Sigmoid colon (tissue), 7 donors: ENCODE results near the gene CYTH3. TPM values are rescaled to one million over a fixed set of nuclear protein-coding genes. Genes with fewer than 3 reads are reported as not detected.

ENCODE experiments used
- DNase-seq: peaks from one replicate; pipeline ENCODE4 v3.0.0-alpha.2; 2019
- H3K27ac ChIP-seq, 4 donors: fragments of 200-600 bp; sonication (generic); one replicate each; pipeline ENCODE4 v1.5.1; 2016 to 2019; ENCODE audit warnings: mild to moderate bottlenecking in 1 of 4
- H3K27me3 ChIP-seq, 3 donors: fragments of 200-600 bp; sonication (generic); one replicate each; pipeline ENCODE4 v1.5.1; 2019; ENCODE audit warnings: mild to moderate bottlenecking in 1 of 3
- H3K36me3 ChIP-seq, 4 donors: fragments of 200-600 bp; sonication (generic); one replicate each; pipeline ENCODE4 v1.5.1; 2016 to 2019
- H3K4me1 ChIP-seq, 4 donors: fragments of 200-600 bp; sonication (generic); one replicate each; pipeline ENCODE4 v1.5.1; 2017 to 2019
- H3K4me3 ChIP-seq, 4 donors: fragments of 200-600 bp; sonication (generic); one replicate each; pipeline ENCODE4 v1.5.1; 2017 to 2019; ENCODE audit warnings: mild to moderate bottlenecking in 2 of 4, moderate library complexity in 1 of 4
- H3K9me3 ChIP-seq, 4 donors: fragments of 200-600 bp in 3 of 4; sonication (generic) in 3 of 4; one replicate each; pipeline versions ENCODE4 v1.5.1 to v1.6.1; 2013 to 2019
- CTCF ChIP-seq, 4 experiments: fragments of 450-650 bp in 3 of 4; fragments of 200-600 bp in 1 of 4; IDR thresholded peaks; one replicate each; pipeline ENCODE4 v1.5.1; 2016 to 2019; ENCODE audit warnings: antibody characterized with exemption in 4 of 4, mild to moderate bottlenecking in 3 of 4, moderate library complexity in 2 of 4
- EP300 ChIP-seq, 4 donors: sonication (generic); formaldehyde crosslinking; IDR thresholded peaks; one replicate each; pipeline ENCODE4 v1.6.1; 2017; ENCODE audit warnings: antibody characterized with exemption in 4 of 4
- POLR2A ChIP-seq, 2 donors: fragments of 450-650 bp; IDR thresholded peaks; one replicate each; pipeline ENCODE4 v1.6.1; 2016; ENCODE audit warnings: antibody characterized with exemption in 2 of 2, mild to moderate bottlenecking in 2 of 2, moderate library complexity in 2 of 2
- POLR2AphosphoS5 ChIP-seq, 4 donors: sonication (generic); formaldehyde crosslinking; IDR thresholded peaks; one replicate each; pipeline ENCODE4 v1.6.1; 2017; ENCODE audit warnings: antibody characterized with exemption in 4 of 4
- WGBS, 2 donors: extraction: QIAGEN DNeasy Blood & Tissue Kit; methylation state at CpG; one replicate each; pipeline ENCODE4 v1.1.7; 2013; 5-methylcytosine and 5-hydroxymethylcytosine counted together
- intact Hi-C: fragments of 100-400 bp; cut with DNase I; formaldehyde crosslinking; loops from one replicate; pipeline ENCODE4 v1.15.1; 2023
- polyA plus RNA-seq, 3 donors: library from polyadenylated mRNA; stranded (reverse); fragments of 200-250 nt; gene quantifications; one replicate each; pipeline ENCODE4 v1.2.3, GENCODE V29; 2013
- total RNA-seq, 4 donors: library from RNA; depleted of rRNA; stranded (reverse); fragments of >200 nt; gene quantifications; one replicate each; pipeline ENCODE4 v1.1.0, GENCODE V29; 2016
- donor health status: healthy with polysubstance abuse.
- donor health status: Bipolar disorder and iron deficiency.
- donor health status: healthy.

The CYTH3 gene
- total and polyA plus RNA-seq, 7 donors, result 6.5 to 34.8 (median 27.1) TPM

- Histone ChIP-seq H3K27me3 (no peaks in the 10 kb centered on the region), H3K9me3 (no peaks in the 10 kb centered on the region), H3K4me3 (no peak overlapping the region), H3K27ac (no peak overlapping the region), H3K4me1 (no peaks in the 10 kb centered on the region), H3K36me3 (peaks cover 0 to 62% (median 13%) of the 10 kb centered on the region in 4 donors)
- 86 to 92% methylated on average over 14 of the region's 14 CpGs for WGBS, 2 donors
- TF ChIP-seq POLR2AphosphoS5 (IDR thresholded peaks at IDR 0.05), result no peak
- no peak for TF ChIP-seq EP300 (IDR thresholded peaks at IDR 0.05)
- no peak for TF ChIP-seq POLR2A (IDR thresholded peaks at IDR 0.05)
- TF ChIP-seq CTCF (IDR thresholded peaks at IDR 0.05), result no peak
- intact Hi-C loops, result no loop called here
- DNase-seq, result no peak
Observed at GRCh38 chr7:6168477-6168868, 104.0 kb downstream of the CYTH3 start.

GRCh38 chr7:6167587-6168476, 104.6 kb downstream of the CYTH3 start:
- Histone ChIP-seq H3K27ac (no peak overlapping the region), H3K4me3 (no peak overlapping the region), H3K9me3 (no peaks in the 10 kb centered on the region), H3K4me1 (peaks cover 0 to under 1% (median 0%) of the 10 kb centered on the region in 4 donors), H3K36me3 (peaks cover 0 to 62% (median 14%) of the 10 kb centered on the region in 4 donors), H3K27me3 (no peaks in the 10 kb centered on the region)
- WGBS, 2 donors, result 86 to 90% methylated on average over 22 of the region's 22 CpGs
- TF ChIP-seq POLR2AphosphoS5 (IDR thresholded peaks at IDR 0.05), result no peak
- no peak for TF ChIP-seq CTCF (IDR thresholded peaks at IDR 0.05)
- TF ChIP-seq POLR2A (IDR thresholded peaks at IDR 0.05), result no peak
- TF ChIP-seq EP300 (IDR thresholded peaks at IDR 0.05), result no peak
- intact Hi-C loops, result no loop called here
- DNase-seq, result no peak

GRCh38 chr7:6167004-6167551, 105.3 kb downstream of the CYTH3 start:
- Histone ChIP-seq H3K4me3 (no peak overlapping the region), H3K36me3 (peaks cover 0 to 65% (median 14%) of the 10 kb centered on the region in 4 donors), H3K27ac (no peak overlapping the region), H3K9me3 (no peaks in the 10 kb centered on the region), H3K4me1 (peaks cover 0 to 7% (median 0%) of the 10 kb centered on the region in 4 donors), H3K27me3 (no peaks in the 10 kb centered on the region)
- no peak for TF ChIP-seq POLR2A (IDR thresholded peaks at IDR 0.05)
- no peak for TF ChIP-seq CTCF (IDR thresholded peaks at IDR 0.05)
- no peak for TF ChIP-seq EP300 (IDR thresholded peaks at IDR 0.05)
- no peak for TF ChIP-seq POLR2AphosphoS5 (IDR thresholded peaks at IDR 0.05)
- intact Hi-C loops, result no loop called here
- no peak for DNase-seq
- WGBS, 2 donors, result 85 to 92% methylated on average over 13 of the region's 13 CpGs

DNA sequence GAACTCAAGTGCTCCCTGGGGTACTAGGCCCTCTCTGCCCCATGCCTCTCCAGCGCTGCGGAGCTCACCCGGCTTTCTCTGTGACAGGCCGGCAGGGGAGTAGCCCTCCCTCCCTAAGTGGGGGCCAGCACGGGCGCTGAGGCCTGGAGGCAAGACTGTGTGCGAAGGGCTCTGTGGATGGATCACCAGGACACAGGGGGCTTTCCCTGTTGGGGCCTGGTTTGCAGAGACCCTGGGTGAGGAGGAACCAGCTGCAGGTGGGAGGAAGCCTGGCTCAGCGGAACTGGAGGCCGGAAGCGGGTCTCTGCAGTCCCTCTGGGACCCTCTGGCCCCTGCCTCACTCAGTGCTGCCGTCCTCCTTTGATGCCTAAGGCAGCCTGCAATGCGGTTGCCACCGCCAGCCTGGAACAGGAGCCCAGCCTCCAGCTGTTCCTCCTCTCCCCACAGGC, 106.0 kb downstream of the CYTH3 start:
- Histone ChIP-seq H3K4me1 (peaks cover 0 to 13% (median 2%) of the 10 kb centered on the region in 4 donors), H3K9me3 (no peaks in the 10 kb centered on the region), H3K36me3 (peaks cover 0 to 63% (median 14%) of the 10 kb centered on the region in 4 donors), H3K4me3 (no peak overlapping the region), H3K27me3 (no peaks in the 10 kb centered on the region), H3K27ac (no peak overlapping the region)
- TF ChIP-seq POLR2AphosphoS5 (IDR thresholded peaks at IDR 0.05) (no peak), CTCF (IDR thresholded peaks at IDR 0.05) (no peak), POLR2A (IDR thresholded peaks at IDR 0.05) (no peak), EP300 (IDR thresholded peaks at IDR 0.05) (no peak)
- DNase-seq, result no peak
- intact Hi-C loops, result no loop called here
- WGBS, 2 donors, result 84 to 94% methylated on average over 13 of the region's 13 CpGs
